Adrenal gland (tissue), 12 donors: ENCODE data around the gene NDUFS4. TPM values are rescaled to one million over a fixed set of nuclear protein-coding genes. Genes with fewer than 3 reads are reported as not detected.
A peak's percentile ranks its signal among the peaks of the same experiment; 100 is the strongest.
"Not testable (repeated sequence)": the region's sequence is repeated elsewhere in the genome, so short reads cannot be mapped to it uniquely, and the experiment has no call there.

ENCODE experiments used
- DNase-seq, 7 donors: peaks; one replicate each; pipeline ENCODE4 v3.0.0-alpha.2; 2019 to 2020
- H3K27ac ChIP-seq, 5 donors: fragments of 200-600 bp; sonication (generic) in 4 of 5; 1 replicate in 3 of 5; 2 replicates in 2 of 5; pipeline versions ENCODE4 v1.5.1 to v1.8.0; 2016 to 2020; ENCODE audit warnings: mild to moderate bottlenecking in 1 of 5
- H3K27me3 ChIP-seq: fragments of 200-600 bp; 2 replicates; pipeline ENCODE4 v1.8.0; 2021
- H3K36me3 ChIP-seq, 2 donors: fragments of 200-600 bp; replicated peaks in 1 of 2; 1 replicate in 1 of 2; 2 replicates in 1 of 2; pipeline versions ENCODE4 v1.5.1 to v1.8.0; 2018 to 2022
- H3K4me1 ChIP-seq, 2 donors: fragments of 200-600 bp; replicated peaks in 1 of 2; 1 replicate in 1 of 2; 2 replicates in 1 of 2; pipeline versions ENCODE4 v1.5.1 to v1.8.0; 2018 to 2021
- H3K4me3 ChIP-seq, 4 donors: fragments of 200-600 bp; sonication (generic) in 3 of 4; one replicate each; pipeline ENCODE4 v1.5.1; 2016 to 2018
- H3K9me3 ChIP-seq, 3 donors: fragments of 200-600 bp; sonication (generic) in 1 of 3; replicated peaks in 1 of 3; 1 replicate in 2 of 3; 2 replicates in 1 of 3; pipeline versions ENCODE4 v1.5.1 to v1.8.0; 2016 to 2021
- POLR2A ChIP-seq, 2 donors: fragments of 450-650 bp; IDR thresholded peaks; one replicate each; pipeline ENCODE4 v1.6.1; 2017; ENCODE audit warnings: antibody characterized with exemption in 2 of 2, mild to moderate bottlenecking in 2 of 2, moderate library complexity in 1 of 2
- WGBS, 4 donors: extraction: QIAGEN DNeasy Blood & Tissue Kit in 2 of 4; methylation state at CpG; one replicate each; pipeline versions ENCODE4 v1.1.5 to v1.1.7; 2013 to 2017; 5-methylcytosine and 5-hydroxymethylcytosine counted together
- intact Hi-C, 2 donors: fragments of 100-400 bp; cut with DNase I; formaldehyde crosslinking; loops; one replicate each; pipeline versions ENCODE4 v1.14.1 to v1.15.0; 2022 to 2023
- polyA plus RNA-seq, 3 donors: library from polyadenylated mRNA; stranded (reverse); fragments of 200-250 nt in 2 of 3; fragments of 350-450 nt in 1 of 3; fragmentation: Illumina TruSeq in 1 of 3; extraction: RNeasy Lipid Tissue Mini Kit (QIAGEN cat#74804) in 1 of 3; gene quantifications; one replicate each; pipeline ENCODE4 v1.2.3, GENCODE V29; 2013 to 2014
- total RNA-seq, 9 donors: library from RNA; depleted of rRNA in 4 of 9; stranded (reverse); fragments of >200 nt in 4 of 9; fragments of 120-200 nt in 1 of 9; fragmentation: NEBNext Ultra II Directional in 1 of 9; extraction: Animal tissue kit (Norgen Biotek cat#: 25700) in 1 of 9; gene quantifications; one replicate each; pipeline versions ENCODE4 v1.1.0 to v1.2.4, GENCODE V29; 2013 to 2023
- TF ChIP-seq, protein P1 (sequence below), 6 experiments: fragments of 450-650 bp in 4 of 6; fragments of 200-600 bp in 2 of 6; sonication (generic) in 1 of 6; IDR thresholded peaks; 1 replicate in 5 of 6; 2 replicates in 1 of 6; pipeline versions ENCODE4 v1.5.1 to v1.8.0; 2016 to 2021; ENCODE audit warnings: antibody characterized with exemption in 6 of 6, mild to moderate bottlenecking in 2 of 6, moderate library complexity in 1 of 6
- donor health status: healthy with polysubstance abuse.
- donor health status: Bipolar disorder and iron deficiency.
- donor health status: DM: yes; HTN: yes; CAD: no.
- donor health status: DM: no; HTN: no; CAD: no.
- donor health status: DM: no; HTN: no; CAD: no.
- donor health status: DM: yes; HTN: yes; CAD: no.

Gene NDUFS4
- total and polyA plus RNA-seq, 12 donors = 39.8 to 222 (median 93.0) TPM

DNA sequence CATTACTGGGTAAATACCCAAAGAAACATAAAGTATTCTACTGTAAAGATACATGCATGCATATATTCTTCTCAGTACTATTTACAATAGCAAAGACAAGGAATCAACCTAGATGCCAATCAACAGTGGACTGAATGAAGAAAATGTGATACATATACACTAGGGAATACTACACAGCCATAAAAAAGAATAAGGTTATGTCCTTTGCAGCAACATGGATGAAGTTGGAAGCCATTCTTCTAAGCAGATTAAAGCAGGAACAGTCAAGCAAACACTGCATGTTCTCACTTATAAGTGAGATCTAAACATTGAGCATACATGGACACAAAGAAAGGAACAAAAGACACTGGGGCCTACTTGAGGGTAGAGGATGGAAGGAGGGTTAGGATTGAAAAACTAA, 39.6 kb upstream of the NDUFS4 start:
- no peaks in the 10 kb centered on the region for H3K4me1 ChIP-seq
- DNase-seq = no peak
- TF ChIP-seq, protein P1, sequence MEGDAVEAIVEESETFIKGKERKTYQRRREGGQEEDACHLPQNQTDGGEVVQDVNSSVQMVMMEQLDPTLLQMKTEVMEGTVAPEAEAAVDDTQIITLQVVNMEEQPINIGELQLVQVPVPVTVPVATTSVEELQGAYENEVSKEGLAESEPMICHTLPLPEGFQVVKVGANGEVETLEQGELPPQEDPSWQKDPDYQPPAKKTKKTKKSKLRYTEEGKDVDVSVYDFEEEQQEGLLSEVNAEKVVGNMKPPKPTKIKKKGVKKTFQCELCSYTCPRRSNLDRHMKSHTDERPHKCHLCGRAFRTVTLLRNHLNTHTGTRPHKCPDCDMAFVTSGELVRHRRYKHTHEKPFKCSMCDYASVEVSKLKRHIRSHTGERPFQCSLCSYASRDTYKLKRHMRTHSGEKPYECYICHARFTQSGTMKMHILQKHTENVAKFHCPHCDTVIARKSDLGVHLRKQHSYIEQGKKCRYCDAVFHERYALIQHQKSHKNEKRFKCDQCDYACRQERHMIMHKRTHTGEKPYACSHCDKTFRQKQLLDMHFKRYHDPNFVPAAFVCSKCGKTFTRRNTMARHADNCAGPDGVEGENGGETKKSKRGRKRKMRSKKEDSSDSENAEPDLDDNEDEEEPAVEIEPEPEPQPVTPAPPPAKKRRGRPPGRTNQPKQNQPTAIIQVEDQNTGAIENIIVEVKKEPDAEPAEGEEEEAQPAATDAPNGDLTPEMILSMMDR (IDR thresholded peaks at IDR 0.05) = no peak
- TF ChIP-seq POLR2A (IDR thresholded peaks at IDR 0.05) = no peak
- no peak overlapping the region for H3K4me3 ChIP-seq
- H3K9me3 ChIP-seq = no peaks in the 10 kb centered on the region
- no peak overlapping the region for H3K27ac ChIP-seq
- H3K36me3 ChIP-seq = no peaks in the 10 kb centered on the region
- intact Hi-C loops = no loop called here
- peaks cover 18% of the 10 kb centered on the region for H3K27me3 ChIP-seq

DNA sequence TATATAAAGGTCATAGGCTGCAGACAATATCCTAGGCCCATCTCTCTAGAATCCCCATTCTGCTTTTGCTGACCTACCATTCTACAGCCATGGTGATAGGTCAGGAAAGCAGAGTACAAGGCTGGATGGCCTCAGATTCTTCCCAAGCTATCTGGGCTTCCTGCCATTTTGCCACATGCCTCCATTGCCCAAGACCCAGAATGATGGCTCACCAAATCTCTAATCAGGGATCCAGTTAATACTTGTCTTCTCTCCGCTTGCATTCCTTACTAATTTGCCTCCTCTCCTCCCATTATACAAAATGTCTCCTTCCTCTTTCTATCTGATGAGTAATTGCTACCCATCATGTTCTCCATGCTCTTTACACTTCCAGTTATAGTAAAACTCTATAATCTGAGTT, 22.7 kb upstream of the NDUFS4 start:
- DNase-seq = peak in 1 of 7 donors; percentile 15
- no peaks in the 10 kb centered on the region for H3K9me3 ChIP-seq
- intact Hi-C loops = no loop called here
- no peak overlapping the region for H3K27ac ChIP-seq
- H3K27me3 ChIP-seq = no peaks in the 10 kb centered on the region
- no peak overlapping the region for H3K4me3 ChIP-seq
- H3K36me3 ChIP-seq = no peaks in the 10 kb centered on the region
- no peaks in the 10 kb centered on the region for H3K4me1 ChIP-seq
- WGBS, 4 donors = 82 to 90% (median 88%) methylated on average over 1 of the region's 1 CpG
- TF ChIP-seq POLR2A (IDR thresholded peaks at IDR 0.05) = no peak
- TF ChIP-seq, protein P1 (IDR thresholded peaks at IDR 0.05) = no peak

DNA sequence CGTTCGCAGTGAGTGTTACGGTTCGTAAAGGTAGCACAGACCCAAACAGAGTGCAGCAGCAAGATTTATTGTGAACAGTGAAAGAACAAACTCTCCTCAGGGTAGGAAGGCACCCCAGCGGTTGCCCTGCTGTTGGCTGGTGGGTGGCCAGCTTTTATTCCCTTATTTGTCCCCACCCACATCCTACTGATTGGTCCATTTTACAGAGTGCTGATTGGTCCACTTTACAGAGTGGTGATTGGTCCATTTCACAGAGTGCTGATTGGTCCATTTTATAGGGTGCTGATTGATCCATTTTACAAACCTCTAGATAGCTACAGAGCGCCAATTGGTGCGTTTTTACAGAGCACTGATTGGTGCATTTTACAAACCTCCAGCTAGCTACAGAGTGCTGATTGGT, 19.7 kb upstream of the NDUFS4 start:
- H3K9me3 ChIP-seq, intact Hi-C loops, H3K4me1 ChIP-seq, H3K36me3 ChIP-seq, H3K27ac ChIP-seq, DNase-seq, H3K4me3 ChIP-seq, H3K27me3 ChIP-seq: not testable (repeated sequence)
- WGBS, 4 donors = 90 to 93% (median 91%) methylated on average over 7 of the region's 7 CpGs

DNA sequence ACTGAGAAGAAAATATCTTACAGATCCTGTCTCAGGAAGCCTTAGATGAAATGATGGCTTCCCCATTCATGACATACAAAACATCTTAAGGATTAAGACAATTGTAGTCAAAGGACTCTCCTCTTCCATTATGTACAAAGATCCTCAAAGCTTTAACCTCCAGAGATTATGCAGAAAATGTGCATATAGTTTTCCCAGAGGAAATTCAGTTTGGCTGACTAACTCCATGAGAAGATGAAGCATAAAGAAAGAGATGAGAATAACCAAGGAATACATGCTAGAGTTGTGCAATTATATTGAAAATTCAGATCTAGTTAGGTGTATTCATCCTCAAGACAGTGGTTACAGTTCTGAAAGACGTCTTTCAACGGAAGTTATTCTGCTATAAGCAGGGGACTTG, 18.6 kb upstream of the NDUFS4 start:
- Histone ChIP-seq H3K9me3 (no peaks in the 10 kb centered on the region), H3K27ac (no peak overlapping the region), H3K4me3 (no peak overlapping the region), H3K27me3 (no peaks in the 10 kb centered on the region), H3K4me1 (no peaks in the 10 kb centered on the region), H3K36me3 (no peaks in the 10 kb centered on the region)
- TF ChIP-seq, protein P1 (IDR thresholded peaks at IDR 0.05) = no peak
- no peak for TF ChIP-seq POLR2A (IDR thresholded peaks at IDR 0.05)
- intact Hi-C loops = no loop called here
- DNase-seq = no peak
- 81 to 93% (median 85%) methylated on average over 2 of the region's 2 CpGs for WGBS, 4 donors

DNA sequence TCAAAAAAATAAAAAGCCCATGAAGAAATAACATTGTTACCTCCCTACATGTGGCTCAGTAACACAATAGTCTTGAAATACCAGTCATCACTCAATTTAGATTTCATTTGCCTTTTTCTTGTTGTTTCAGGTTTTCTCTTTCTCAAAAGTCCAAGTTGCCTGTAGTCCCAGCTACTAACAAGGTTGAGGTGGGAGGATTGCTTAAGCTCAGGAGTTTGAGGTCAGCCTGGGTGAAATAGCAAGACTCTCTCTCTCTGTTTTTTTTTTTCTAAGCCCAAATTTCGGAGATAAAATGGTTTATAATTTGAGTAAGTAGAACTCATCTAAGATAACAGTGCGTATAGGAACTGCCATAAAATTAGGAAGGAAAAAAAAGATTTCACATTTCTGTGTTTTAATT, 17.5 kb upstream of the NDUFS4 start:
- WGBS, 4 donors = 46 to 60% (median 50%) methylated on average over 2 of the region's 2 CpGs
- Histone ChIP-seq H3K4me1 (no peaks in the 10 kb centered on the region), H3K36me3 (no peaks in the 10 kb centered on the region), H3K9me3 (no peaks in the 10 kb centered on the region), H3K27me3 (no peaks in the 10 kb centered on the region), H3K4me3 (no peak overlapping the region), H3K27ac (no peak overlapping the region)
- intact Hi-C loops = no loop called here
- TF ChIP-seq POLR2A (IDR thresholded peaks at IDR 0.05) = no peak
- TF ChIP-seq, protein P1 (IDR thresholded peaks at IDR 0.05) = no peak
- DNase-seq = no peak
